GM23338 (cell line): Measurements from ENCODE around the gene AHNAK. TPM values are rescaled to one million over a fixed set of nuclear protein-coding genes. Genes with fewer than 3 reads are reported as not detected.

Source experiments
- ATAC-seq: fragments of 200-7000 bp; cut with Tn5 transposase; 3 replicates; pipeline ENCODE4 v1.9.1; 2020
- DNase-seq: peaks from one replicate; pipeline ENCODE4 v3.0.0-alpha.2; 2015; ENCODE audit warnings: low spot score
- H2AFZ ChIP-seq: fragments of 200-600 bp; sonication (generic); 2 replicates; pipeline ENCODE4 v1.8.0; 2016; ENCODE audit warnings: antibody characterized with exemption, mild to moderate bottlenecking, moderate library complexity
- H3F3A ChIP-seq: fragments of 200-600 bp; sonication (generic); replicated peaks from 2 replicates; pipeline ENCODE4 v1.8.0; 2017; ENCODE audit warnings: antibody characterized with exemption, mixed run types, low read depth
- H3K27ac ChIP-seq: fragments of 200-600 bp; sonication (generic); 2 replicates; pipeline ENCODE4 v1.6.1; 2016; ENCODE audit warnings: low read depth
- H3K27me3 ChIP-seq: fragments of 200-600 bp; sonication (generic); 2 replicates; pipeline ENCODE4 v1.8.0; 2016; ENCODE audit warnings: mild to moderate bottlenecking, mixed run types, moderate library complexity; ENCODE audit not compliant: insufficient read depth
- H3K36me3 ChIP-seq: fragments of 200-600 bp; sonication (generic); 2 replicates; pipeline ENCODE4 v1.8.0; 2016; ENCODE audit warnings: mild to moderate bottlenecking; ENCODE audit not compliant: insufficient read depth
- H3K4me1 ChIP-seq: fragments of 200-600 bp; sonication (generic); 2 replicates; pipeline ENCODE4 v1.8.0; 2016; ENCODE audit warnings: mild to moderate bottlenecking, moderate library complexity; ENCODE audit not compliant: insufficient read depth
- H3K4me2 ChIP-seq: fragments of 200-600 bp; sonication (generic); 2 replicates; pipeline ENCODE4 v1.7.1; 2017; ENCODE audit warnings: mixed run types
- H3K4me3 ChIP-seq: fragments of 200-600 bp; sonication (generic); 2 replicates; pipeline ENCODE4 v1.6.1; 2016; ENCODE audit warnings: mixed run types
- H3K79me2 ChIP-seq: fragments of 200-600 bp; sonication (generic); replicated peaks from 2 replicates; pipeline ENCODE4 v1.8.0; 2017; ENCODE audit warnings: mild to moderate bottlenecking; ENCODE audit not compliant: insufficient read depth
- H3K9me2 ChIP-seq: fragments of 200-600 bp; sonication (generic); 2 replicates; pipeline ENCODE4 v1.8.0; 2017; ENCODE audit not compliant: insufficient read depth
- H4K20me1 ChIP-seq: fragments of 200-600 bp; sonication (generic); replicated peaks from 2 replicates; pipeline ENCODE4 v1.8.0; 2017; ENCODE audit warnings: mild to moderate bottlenecking; ENCODE audit not compliant: insufficient read depth
- H3K27ac Mint-ChIP-seq: 2 replicates; pipeline ENCODE4 v1.8.0; 2020; ENCODE audit warnings: inconsistent platforms, mild to moderate bottlenecking, moderate library complexity, mixed read lengths
- H3K27me3 Mint-ChIP-seq: 3 replicates; pipeline ENCODE4 v1.8.0; 2022; ENCODE audit warnings: low read depth, mild to moderate bottlenecking, moderate library complexity, mixed read lengths, inconsistent platforms; ENCODE audit not compliant: insufficient read depth, poor library complexity
- H3K36me3 Mint-ChIP-seq: 3 replicates; pipeline ENCODE4 v1.8.0; 2021; ENCODE audit warnings: low read depth, mild to moderate bottlenecking, inconsistent platforms, moderate library complexity, mixed read lengths
- H3K4me1 Mint-ChIP-seq: 3 replicates; pipeline ENCODE4 v1.8.0; 2020; ENCODE audit warnings: mild to moderate bottlenecking, inconsistent platforms, mixed read lengths
- H3K4me3 Mint-ChIP-seq: 3 replicates; pipeline ENCODE4 v1.8.0; 2021; ENCODE audit warnings: moderate library complexity, mild to moderate bottlenecking, inconsistent platforms, mixed read lengths
- H3K9me3 Mint-ChIP-seq: 3 replicates; pipeline ENCODE4 v1.8.0; 2020; ENCODE audit warnings: moderate library complexity, mild to moderate bottlenecking, inconsistent platforms, mixed read lengths
- CREB1 ChIP-seq: fragments of 250-450 bp; sonication (Bioruptor Pico); IDR thresholded peaks from 2 replicates; pipeline ENCODE4 v1.5.0; 2020; ENCODE audit warnings: low read depth, mild to moderate bottlenecking, moderate library complexity
- EZH2phosphoT487 ChIP-seq: fragments of 200-600 bp; sonication (generic); IDR thresholded peaks from one replicate; pipeline ENCODE4 v1.8.1; 2018; ENCODE audit warnings: antibody characterized with exemption; ENCODE audit not compliant: unreplicated experiment
- JUNB ChIP-seq: IDR thresholded peaks from one replicate; pipeline ENCODE4 v1.6.1; 2016; ENCODE audit warnings: antibody characterized with exemption; ENCODE audit not compliant: unreplicated experiment
- NANOG ChIP-seq: IDR thresholded peaks from 2 replicates; pipeline ENCODE4 v1.6.1; 2016; ENCODE audit warnings: antibody characterized with exemption, borderline replicate concordance
- POLR2AphosphoS5 ChIP-seq: IDR thresholded peaks from 2 replicates; pipeline ENCODE4 v1.6.1; 2016; ENCODE audit warnings: antibody characterized with exemption, low read depth
- STAT1 ChIP-seq: IDR thresholded peaks from one replicate; pipeline ENCODE4 v1.6.1; 2016; ENCODE audit warnings: antibody characterized with exemption; ENCODE audit not compliant: unreplicated experiment
- ZNF114 ChIP-seq: fragments of 250-450 bp; sonication (Bioruptor Pico); IDR thresholded peaks from 2 replicates; pipeline ENCODE4 v1.5.0; 2020; ENCODE audit warnings: mild to moderate bottlenecking, moderate library complexity
- ZNF331 ChIP-seq: fragments of 250-450 bp; sonication (Bioruptor Pico); IDR thresholded peaks from 2 replicates; pipeline ENCODE4 v1.5.0; 2020; ENCODE audit warnings: low read depth, mild to moderate bottlenecking, moderate library complexity
- polyA plus RNA-seq: library from polyadenylated mRNA; unstranded; fragments of >200 nt; fragmentation: Nextera tagmentation; extraction: Ambion mirVana; gene quantifications from 2 replicates; pipeline ENCODE4 v1.2.1, GENCODE V29; 2016
- total RNA-seq: library from RNA; depleted of rRNA; stranded (reverse); fragments of >200 nt; shearing (Covaris generic); gene quantifications from 2 replicates; pipeline ENCODE4 v1.2.3, GENCODE V29; 2014
- TF ChIP-seq, protein P1 (sequence below), 2 experiments: fragments of 200-600 bp in 1 of 2; sonication (generic) in 1 of 2; conservative IDR thresholded peaks; 2 replicates each; pipeline versions ENCODE4 v1.5.1 to v1.6.1; 2016 to 2017; ENCODE audit warnings: antibody characterized with exemption in 2 of 2, low read depth in 2 of 2, mild to moderate bottlenecking in 2 of 2, moderate library complexity in 1 of 2
- TF ChIP-seq, protein P2 (sequence below): fragments of 250-450 bp; sonication (Bioruptor Pico); IDR thresholded peaks from 2 replicates; pipeline ENCODE4 v1.5.0; 2020; ENCODE audit warnings: mild to moderate bottlenecking, moderate library complexity
- TF ChIP-seq, protein P3 (sequence below): IDR thresholded peaks from one replicate; pipeline ENCODE4 v1.6.1; 2018; ENCODE audit warnings: antibody characterized with exemption; ENCODE audit not compliant: unreplicated experiment
- TF ChIP-seq, protein P4 (sequence below): IDR thresholded peaks from 2 replicates; pipeline ENCODE4 v1.6.1; 2016; ENCODE audit warnings: antibody characterized with exemption

The AHNAK gene
- total and polyA plus RNA-seq, 2 experiments from 2014 or later: 0.91 to 2.1 TPM

DNA sequence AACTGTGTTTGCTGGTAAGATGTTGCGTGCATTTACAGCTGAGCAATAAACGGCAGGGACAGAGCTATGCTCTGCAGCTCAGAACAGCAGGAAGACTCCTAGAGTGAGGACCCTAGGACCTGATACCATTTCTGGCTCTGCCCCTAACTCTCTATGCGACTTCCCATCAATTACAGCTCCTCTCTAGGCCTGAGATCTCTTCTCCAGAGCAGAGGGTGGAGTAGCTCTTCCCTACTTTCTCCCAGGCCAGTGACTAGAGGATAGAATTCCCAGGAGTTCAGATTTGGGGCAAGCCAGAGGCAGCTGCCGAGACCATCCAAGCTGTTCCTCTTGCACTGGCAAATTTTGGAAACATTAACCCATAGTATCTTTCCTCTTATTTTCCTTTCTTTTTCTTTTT lies 140.6 kb downstream of the AHNAK start:
- DNase-seq (no peak), ATAC-seq (no peak)
- Histone ChIP-seq H3K9me2 (no peaks in the 10 kb centered on the region), H2AFZ (no peak overlapping the region), H4K20me1 (no peaks in the 10 kb centered on the region), H3K4me1 (peaks cover 4% of the 10 kb centered on the region; the same call in 1 of the 2 replicates), H3K4me2 (no peak overlapping the region), H3K27me3 (no peaks in the 10 kb centered on the region), H3K27ac (no peak overlapping the region), H3K79me2 (no peaks in the 10 kb centered on the region), H3K4me3 (no peak overlapping the region), H3K36me3 (no peaks in the 10 kb centered on the region), H3F3A (no peaks in the 10 kb centered on the region)
- Mint-ChIP-seq H3K4me1 (peaks cover 11% of the 10 kb centered on the region), H3K27me3 (peaks cover 10% of the 10 kb centered on the region), H3K27ac (no peak overlapping the region), H3K4me3 (no peak overlapping the region), H3K9me3 (no peaks in the 10 kb centered on the region; the same call in 2 of the 3 replicates), H3K36me3 (no peaks in the 10 kb centered on the region)
- no peak for TF ChIP-seq JUNB
- TF ChIP-seq, protein P1, sequence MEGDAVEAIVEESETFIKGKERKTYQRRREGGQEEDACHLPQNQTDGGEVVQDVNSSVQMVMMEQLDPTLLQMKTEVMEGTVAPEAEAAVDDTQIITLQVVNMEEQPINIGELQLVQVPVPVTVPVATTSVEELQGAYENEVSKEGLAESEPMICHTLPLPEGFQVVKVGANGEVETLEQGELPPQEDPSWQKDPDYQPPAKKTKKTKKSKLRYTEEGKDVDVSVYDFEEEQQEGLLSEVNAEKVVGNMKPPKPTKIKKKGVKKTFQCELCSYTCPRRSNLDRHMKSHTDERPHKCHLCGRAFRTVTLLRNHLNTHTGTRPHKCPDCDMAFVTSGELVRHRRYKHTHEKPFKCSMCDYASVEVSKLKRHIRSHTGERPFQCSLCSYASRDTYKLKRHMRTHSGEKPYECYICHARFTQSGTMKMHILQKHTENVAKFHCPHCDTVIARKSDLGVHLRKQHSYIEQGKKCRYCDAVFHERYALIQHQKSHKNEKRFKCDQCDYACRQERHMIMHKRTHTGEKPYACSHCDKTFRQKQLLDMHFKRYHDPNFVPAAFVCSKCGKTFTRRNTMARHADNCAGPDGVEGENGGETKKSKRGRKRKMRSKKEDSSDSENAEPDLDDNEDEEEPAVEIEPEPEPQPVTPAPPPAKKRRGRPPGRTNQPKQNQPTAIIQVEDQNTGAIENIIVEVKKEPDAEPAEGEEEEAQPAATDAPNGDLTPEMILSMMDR (conservative IDR thresholded peaks at IDR 0.05; ENCODE audit: low read depth in 2 of 2): no peak
- TF ChIP-seq, protein P2, sequence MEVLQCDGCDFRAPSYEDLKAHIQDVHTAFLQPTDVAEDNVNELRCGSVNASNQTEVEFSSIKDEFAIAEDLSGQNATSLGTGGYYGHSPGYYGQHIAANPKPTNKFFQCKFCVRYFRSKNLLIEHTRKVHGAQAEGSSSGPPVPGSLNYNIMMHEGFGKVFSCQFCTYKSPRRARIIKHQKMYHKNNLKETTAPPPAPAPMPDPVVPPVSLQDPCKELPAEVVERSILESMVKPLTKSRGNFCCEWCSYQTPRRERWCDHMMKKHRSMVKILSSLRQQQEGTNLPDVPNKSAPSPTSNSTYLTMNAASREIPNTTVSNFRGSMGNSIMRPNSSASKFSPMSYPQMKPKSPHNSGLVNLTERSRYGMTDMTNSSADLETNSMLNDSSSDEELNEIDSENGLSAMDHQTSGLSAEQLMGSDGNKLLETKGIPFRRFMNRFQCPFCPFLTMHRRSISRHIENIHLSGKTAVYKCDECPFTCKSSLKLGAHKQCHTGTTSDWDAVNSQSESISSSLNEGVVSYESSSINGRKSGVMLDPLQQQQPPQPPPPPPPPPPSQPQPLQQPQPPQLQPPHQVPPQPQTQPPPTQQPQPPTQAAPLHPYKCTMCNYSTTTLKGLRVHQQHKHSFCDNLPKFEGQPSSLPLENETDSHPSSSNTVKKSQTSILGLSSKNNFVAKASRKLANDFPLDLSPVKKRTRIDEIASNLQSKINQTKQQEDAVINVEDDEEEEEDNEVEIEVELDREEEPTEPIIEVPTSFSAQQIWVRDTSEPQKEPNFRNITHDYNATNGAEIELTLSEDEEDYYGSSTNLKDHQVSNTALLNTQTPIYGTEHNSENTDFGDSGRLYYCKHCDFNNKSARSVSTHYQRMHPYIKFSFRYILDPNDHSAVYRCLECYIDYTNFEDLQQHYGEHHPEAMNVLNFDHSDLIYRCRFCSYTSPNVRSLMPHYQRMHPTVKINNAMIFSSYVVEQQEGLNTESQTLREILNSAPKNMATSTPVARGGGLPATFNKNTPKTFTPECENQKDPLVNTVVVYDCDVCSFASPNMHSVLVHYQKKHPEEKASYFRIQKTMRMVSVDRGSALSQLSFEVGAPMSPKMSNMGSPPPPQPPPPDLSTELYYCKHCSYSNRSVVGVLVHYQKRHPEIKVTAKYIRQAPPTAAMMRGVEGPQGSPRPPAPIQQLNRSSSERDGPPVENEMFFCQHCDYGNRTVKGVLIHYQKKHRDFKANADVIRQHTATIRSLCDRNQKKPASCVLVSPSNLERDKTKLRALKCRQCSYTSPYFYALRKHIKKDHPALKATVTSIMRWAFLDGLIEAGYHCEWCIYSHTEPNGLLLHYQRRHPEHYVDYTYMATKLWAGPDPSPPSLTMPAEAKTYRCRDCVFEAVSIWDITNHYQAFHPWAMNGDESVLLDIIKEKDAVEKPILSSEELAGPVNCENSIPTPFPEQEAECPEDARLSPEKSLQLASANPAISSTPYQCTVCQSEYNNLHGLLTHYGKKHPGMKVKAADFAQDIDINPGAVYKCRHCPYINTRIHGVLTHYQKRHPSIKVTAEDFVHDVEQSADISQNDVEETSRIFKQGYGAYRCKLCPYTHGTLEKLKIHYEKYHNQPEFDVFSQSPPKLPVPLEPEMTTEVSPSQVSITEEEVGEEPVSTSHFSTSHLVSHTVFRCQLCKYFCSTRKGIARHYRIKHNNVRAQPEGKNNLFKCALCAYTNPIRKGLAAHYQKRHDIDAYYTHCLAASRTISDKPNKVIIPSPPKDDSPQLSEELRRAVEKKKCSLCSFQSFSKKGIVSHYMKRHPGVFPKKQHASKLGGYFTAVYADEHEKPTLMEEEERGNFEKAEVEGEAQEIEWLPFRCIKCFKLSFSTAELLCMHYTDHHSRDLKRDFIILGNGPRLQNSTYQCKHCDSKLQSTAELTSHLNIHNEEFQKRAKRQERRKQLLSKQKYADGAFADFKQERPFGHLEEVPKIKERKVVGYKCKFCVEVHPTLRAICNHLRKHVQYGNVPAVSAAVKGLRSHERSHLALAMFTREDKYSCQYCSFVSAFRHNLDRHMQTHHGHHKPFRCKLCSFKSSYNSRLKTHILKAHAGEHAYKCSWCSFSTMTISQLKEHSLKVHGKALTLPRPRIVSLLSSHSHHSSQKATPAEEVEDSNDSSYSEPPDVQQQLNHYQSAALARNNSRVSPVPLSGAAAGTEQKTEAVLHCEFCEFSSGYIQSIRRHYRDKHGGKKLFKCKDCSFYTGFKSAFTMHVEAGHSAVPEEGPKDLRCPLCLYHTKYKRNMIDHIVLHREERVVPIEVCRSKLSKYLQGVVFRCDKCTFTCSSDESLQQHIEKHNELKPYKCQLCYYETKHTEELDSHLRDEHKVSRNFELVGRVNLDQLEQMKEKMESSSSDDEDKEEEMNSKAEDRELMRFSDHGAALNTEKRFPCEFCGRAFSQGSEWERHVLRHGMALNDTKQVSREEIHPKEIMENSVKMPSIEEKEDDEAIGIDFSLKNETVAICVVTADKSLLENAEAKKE (CRISPR knock-in tag): no peak
- TF ChIP-seq EZH2phosphoT487: no peak
- TF ChIP-seq ZNF331 (CRISPR knock-in tag): no peak
- TF ChIP-seq NANOG: no peak
- TF ChIP-seq ZNF114 (CRISPR knock-in tag): no peak
- no peak for TF ChIP-seq POLR2AphosphoS5
- TF ChIP-seq, protein P3, sequence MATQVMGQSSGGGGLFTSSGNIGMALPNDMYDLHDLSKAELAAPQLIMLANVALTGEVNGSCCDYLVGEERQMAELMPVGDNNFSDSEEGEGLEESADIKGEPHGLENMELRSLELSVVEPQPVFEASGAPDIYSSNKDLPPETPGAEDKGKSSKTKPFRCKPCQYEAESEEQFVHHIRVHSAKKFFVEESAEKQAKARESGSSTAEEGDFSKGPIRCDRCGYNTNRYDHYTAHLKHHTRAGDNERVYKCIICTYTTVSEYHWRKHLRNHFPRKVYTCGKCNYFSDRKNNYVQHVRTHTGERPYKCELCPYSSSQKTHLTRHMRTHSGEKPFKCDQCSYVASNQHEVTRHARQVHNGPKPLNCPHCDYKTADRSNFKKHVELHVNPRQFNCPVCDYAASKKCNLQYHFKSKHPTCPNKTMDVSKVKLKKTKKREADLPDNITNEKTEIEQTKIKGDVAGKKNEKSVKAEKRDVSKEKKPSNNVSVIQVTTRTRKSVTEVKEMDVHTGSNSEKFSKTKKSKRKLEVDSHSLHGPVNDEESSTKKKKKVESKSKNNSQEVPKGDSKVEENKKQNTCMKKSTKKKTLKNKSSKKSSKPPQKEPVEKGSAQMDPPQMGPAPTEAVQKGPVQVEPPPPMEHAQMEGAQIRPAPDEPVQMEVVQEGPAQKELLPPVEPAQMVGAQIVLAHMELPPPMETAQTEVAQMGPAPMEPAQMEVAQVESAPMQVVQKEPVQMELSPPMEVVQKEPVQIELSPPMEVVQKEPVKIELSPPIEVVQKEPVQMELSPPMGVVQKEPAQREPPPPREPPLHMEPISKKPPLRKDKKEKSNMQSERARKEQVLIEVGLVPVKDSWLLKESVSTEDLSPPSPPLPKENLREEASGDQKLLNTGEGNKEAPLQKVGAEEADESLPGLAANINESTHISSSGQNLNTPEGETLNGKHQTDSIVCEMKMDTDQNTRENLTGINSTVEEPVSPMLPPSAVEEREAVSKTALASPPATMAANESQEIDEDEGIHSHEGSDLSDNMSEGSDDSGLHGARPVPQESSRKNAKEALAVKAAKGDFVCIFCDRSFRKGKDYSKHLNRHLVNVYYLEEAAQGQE: no peak
- no peak for TF ChIP-seq STAT1
- TF ChIP-seq, protein P4, sequence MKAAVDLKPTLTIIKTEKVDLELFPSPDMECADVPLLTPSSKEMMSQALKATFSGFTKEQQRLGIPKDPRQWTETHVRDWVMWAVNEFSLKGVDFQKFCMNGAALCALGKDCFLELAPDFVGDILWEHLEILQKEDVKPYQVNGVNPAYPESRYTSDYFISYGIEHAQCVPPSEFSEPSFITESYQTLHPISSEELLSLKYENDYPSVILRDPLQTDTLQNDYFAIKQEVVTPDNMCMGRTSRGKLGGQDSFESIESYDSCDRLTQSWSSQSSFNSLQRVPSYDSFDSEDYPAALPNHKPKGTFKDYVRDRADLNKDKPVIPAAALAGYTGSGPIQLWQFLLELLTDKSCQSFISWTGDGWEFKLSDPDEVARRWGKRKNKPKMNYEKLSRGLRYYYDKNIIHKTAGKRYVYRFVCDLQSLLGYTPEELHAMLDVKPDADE: no peak
- no peak for TF ChIP-seq CREB1
